NCI-H82 (cell line): Measurements from ENCODE around the gene TMUB1.
"Not testable (repeated sequence)": the region's sequence is repeated elsewhere in the genome, so short reads cannot be mapped to it uniquely, and the experiment has no call there.

Experiments used
- DNase-seq: peaks from one replicate; lab custom pipeline; 2025; lab: John Stamatoyannopoulos, UW

Gene TMUB1

GRCh38 chr7:151053096-151053495, 30.2 kb downstream of the TMUB1 start:
- no peak for DNase-seq

DNA sequence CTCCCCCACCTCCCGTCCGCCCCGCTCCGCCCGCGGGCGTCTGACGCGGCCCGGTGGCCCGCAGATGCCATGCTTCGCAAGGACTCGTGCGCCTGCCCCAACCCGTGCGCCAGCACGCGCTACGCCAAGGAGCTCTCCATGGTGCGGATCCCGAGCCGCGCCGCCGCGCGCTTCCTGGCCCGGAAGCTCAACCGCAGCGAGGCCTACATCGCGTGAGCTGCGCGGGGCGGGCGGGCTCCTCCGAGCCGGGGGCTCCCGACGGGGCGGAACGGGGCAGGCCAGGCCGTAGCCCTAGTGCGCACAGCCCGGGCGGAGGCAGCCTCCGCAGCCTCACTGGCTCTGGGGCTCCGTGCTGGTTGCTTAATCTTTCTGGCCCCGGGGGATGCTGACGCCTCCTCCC, 32.2 kb downstream of the TMUB1 start:
- no peak for DNase-seq

DNA sequence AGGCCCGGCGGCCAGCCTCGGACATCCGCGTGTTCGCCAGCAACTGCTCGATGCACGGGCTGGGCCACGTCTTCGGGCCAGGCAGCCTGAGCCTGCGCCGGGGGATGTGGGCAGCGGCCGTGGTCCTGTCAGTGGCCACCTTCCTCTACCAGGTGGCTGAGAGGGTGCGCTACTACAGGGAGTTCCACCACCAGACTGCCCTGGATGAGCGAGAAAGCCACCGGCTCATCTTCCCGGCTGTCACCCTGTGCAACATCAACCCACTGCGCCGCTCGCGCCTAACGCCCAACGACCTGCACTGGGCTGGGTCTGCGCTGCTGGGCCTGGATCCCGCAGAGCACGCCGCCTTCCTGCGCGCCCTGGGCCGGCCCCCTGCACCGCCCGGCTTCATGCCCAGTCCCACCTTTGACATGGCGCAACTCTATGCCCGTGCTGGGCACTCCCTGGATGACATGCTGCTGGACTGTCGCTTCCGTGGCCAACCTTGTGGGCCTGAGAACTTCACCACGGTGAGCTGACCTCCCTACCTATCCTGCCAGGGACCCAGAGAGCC, 34.3 kb downstream of the TMUB1 start:
- no peak for DNase-seq

- DNase-seq: peak; percentile 48
These were observed 35.1 kb downstream of the TMUB1 start, which contains the start of gene ASIC3 for GRCh38 chr7:151047976-151048815. TSS of gene ASIC3 (plus strand) at chr7:151048531. CDS start at chr7:151048886, 355 bp downstream.

GRCh38 chr7:151046603-151047573, 36.4 kb downstream of the TMUB1 start:
- no peak for DNase-seq

GRCh38 chr7:151045967-151046366, 37.3 kb downstream of the TMUB1 start:
- DNase-seq: no peak

DNA sequence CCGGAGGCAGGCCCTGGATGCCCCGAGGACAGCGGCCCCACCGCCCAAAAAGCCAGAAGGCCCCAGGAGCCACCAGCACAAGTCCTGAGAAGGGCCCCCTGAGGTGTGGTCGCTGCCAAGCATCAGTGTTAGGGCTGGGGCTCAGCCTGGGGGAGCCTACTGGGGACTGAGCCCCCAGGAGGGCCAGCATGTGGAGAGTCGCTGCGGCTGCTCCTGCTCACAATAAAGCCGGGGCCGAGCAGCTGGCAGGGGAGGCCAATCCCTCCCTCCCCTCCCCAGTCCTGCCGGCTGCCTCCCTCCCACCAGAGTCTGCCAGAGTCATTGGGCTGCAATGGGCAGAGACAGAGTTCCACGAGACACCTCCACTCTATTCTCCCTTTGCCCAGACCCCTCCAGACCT, 38.0 kb downstream of the TMUB1 start:
- peak; percentile 87 for DNase-seq

DNA sequence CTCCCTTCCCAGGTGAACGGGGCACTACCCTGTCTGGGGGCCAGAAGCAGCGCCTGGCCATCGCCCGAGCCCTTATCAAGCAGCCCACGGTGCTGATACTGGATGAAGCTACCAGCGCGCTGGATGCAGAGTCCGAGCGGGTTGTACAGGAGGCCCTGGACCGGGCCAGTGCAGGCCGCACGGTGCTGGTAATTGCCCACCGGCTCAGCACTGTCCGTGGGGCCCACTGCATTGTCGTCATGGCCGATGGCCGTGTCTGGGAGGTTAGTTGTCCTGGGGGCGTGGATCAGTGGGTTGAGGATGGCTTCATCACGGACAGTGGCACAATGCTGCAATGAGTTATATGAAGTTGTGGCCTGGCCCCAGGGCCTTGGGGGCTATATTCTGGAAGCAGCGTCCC, 39.3 kb downstream of the TMUB1 start:
- DNase-seq: no peak

DNA sequence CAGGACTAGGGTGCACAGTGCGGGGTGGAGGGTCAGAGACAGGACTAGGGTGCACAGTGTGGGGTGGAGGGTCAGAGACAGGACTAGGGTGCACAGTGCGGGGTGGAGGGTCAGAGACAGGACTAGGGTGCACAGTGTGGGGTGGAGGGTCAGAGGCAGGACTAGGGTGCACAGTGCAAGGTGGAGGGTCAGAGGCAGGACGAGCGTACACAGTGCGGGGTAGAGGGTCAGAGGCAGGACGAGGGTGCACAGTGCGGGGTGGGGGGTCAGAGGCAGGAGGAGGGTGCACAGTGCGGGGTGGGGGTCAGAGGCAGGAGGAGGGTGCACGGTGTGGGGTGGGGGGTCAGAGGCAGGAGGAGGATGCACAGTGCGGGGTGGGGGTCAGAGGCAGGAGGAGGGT, 39.8 kb downstream of the TMUB1 start:
- DNase-seq: not testable (repeated sequence)

DNA sequence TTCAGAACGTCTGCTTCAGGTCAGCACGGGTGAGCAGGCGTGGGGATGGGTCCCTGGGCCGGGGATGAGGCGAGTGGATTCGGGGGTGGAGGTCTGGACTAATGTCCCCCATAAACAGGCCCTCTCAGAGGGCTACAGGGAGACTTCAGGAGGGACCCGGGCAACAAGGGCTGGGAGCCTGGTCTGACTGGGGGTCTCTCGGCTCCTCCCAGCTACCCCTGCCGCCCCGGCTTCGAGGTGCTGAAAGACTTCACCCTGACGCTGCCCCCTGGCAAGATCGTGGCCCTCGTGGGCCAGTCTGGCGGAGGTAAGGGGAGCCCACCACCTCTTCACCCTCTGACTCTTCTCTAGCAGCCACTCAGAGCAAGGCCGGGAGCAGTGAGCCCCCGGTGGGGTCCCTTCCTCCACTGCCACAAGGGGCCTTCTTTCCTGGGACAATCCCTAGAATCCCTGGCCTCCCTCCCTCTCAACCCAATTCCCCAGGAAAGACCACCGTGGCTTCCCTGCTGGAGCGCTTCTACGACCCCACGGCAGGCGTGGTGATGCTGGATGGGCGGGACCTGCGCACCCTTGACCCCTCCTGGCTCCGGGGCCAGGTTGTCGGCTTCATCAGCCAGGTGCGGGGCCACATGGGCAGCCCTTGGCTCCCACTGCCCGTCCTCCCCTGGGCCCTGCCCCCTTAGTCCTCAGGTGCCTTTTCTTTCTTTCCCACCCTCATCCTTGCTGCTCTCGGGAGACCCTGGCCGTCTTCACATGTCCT, 42.5 kb downstream of the TMUB1 start:
- DNase-seq: no peak

- peak; percentile 62 for DNase-seq
These were observed 43.3 kb downstream of the TMUB1 start for GRCh38 chr7:151039850-151040548.

GRCh38 chr7:151038951-151039849, 44.1 kb downstream of the TMUB1 start:
- DNase-seq: peak; percentile 28

GRCh38 chr7:151035902-151036301, 47.4 kb downstream of the TMUB1 start:
- DNase-seq: no peak

DNA sequence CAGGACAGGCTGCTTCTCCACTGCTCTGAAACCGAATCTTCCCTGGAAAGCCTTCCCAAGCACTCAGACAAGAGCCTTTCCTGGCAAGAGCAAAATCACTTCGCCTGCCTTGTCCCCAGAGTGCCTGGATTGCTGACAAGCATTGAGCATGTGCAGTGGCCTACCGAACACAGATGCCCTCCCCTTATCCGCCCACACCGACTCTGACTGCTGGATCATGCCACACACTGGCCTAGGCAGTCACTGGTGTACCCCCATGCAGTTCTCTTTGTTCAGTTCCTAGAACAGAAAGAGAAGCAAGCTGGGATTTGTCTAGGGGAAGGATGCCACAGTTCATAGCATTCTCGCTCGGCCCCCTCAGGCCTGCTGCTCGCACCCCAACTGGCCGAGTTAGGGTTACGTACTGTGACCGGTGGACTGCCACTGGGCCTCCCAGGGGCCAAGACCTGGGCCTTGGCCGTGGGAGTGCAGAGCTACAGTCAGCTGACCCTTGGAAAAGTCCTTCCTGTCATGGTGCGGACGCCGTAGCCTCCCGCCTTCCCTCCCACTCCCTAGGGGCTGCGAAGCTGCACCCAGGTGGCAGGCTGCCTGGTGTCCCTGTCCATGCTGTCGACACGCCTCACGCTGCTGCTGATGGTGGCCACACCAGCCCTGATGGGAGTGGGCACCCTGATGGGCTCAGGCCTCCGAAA, 48.1 kb downstream of the TMUB1 start:
- DNase-seq: no peak

DNA sequence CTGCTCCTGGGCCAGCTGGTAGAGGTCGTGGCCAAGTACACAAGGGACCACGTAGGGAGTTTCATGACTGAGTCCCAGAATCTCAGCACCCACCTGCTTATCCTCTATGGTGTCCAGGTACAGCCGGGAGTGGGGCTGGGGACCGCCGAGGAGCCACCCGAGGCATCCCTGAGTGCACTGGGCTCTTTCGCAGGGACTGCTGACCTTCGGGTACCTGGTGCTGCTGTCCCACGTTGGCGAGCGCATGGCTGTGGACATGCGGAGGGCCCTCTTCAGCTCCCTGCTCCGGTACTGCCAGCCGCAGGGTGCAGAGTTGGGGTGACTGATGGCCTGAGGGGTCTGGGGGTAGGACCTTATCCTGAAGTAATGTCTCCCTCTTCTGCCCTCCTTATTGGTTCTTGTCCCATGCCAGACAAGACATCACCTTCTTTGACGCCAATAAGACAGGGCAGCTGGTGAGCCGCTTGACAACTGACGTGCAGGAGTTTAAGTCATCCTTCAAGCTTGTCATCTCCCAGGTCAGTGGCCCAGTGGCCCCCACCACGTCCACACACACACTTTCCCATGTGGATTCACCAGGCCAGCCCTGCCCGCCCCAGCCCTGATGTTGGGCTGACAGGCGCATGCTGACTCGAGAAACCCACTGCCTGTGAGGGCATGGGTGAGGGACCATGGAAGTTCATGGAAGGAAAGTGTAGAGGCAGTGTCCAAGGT, 48.8 kb downstream of the TMUB1 start:
- no peak for DNase-seq

GRCh38 chr7:151033864-151034249, 49.4 kb downstream of the TMUB1 start:
- no peak for DNase-seq

DNA sequence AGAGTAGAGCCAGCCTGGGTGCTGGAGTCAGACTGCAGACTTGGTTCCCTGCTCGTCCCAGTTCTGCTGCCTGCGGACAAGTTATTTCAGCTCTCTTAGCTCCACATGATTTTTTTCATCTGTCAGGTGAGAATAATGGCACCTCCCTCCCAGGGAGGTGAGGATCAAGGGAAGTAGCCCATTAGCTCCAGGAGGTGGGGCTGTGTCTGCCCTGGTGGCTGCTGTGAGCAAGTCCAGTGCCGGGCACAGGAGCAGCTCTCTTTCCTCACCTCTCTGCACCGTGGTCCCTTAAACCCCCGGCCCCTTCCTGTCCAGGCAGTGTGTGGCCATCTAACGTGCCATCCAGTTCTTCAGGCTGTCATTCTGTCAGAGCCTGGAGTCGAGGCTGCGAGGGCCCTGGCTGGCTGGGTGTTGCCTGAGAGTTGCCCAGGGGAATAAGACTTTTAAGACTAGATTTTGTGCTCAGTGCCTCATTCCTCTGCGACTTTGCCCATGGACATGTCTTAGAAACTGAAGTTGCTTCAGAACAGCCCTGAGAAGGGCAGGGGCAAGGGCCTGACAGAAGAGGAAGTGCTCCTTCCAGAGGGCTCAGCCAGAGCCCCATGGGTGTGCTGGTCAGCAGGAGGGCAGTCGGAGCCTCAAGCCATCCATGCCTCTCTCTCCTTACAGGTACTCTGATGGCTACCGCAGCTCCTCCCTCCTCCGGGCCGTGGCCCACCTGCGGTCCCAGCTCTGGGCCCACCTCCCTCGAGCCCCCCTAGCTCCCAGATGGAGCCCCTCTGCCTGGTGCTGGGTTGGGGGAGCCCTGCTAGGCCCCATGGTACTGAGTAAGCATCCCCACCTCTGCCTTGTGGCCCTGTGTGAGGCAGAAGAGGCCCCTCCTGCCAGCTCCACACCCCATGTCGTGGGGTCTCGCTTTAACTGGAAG, 50.1 kb downstream of the TMUB1 start:
- DNase-seq: peak; percentile 24
